ENCODE data around the gene FOXP4.

DNA sequence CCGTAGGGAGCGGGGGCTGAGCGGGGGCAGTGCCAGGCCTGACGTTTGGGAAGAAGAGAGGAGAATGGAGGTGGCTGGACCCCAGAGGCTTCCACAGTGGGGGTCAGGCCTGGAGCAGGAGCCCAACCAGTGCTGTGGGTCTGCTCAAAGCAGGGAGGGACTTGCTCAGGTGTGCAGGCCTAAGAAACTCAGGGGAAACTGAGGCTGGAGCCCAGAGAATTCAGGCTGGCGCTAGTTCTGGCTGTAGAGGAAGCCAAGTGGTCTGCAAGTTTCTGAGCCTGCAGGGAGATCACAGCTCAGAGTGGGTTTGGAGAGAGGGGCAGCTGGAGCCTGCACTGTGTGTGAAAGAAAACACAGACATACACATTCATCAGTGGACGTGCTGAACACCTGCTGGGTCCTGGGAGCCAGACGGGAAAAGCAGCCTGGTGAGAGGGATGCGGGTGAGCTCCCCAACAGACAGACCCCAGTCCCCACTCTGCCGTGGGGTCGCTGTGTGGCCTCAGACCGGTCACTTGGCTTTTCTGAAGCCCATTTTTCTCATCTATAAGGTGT, 17.7 kb upstream of the FOXP4 start:
- TF ChIP-seq, protein P1, sequence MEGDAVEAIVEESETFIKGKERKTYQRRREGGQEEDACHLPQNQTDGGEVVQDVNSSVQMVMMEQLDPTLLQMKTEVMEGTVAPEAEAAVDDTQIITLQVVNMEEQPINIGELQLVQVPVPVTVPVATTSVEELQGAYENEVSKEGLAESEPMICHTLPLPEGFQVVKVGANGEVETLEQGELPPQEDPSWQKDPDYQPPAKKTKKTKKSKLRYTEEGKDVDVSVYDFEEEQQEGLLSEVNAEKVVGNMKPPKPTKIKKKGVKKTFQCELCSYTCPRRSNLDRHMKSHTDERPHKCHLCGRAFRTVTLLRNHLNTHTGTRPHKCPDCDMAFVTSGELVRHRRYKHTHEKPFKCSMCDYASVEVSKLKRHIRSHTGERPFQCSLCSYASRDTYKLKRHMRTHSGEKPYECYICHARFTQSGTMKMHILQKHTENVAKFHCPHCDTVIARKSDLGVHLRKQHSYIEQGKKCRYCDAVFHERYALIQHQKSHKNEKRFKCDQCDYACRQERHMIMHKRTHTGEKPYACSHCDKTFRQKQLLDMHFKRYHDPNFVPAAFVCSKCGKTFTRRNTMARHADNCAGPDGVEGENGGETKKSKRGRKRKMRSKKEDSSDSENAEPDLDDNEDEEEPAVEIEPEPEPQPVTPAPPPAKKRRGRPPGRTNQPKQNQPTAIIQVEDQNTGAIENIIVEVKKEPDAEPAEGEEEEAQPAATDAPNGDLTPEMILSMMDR (IDR thresholded peaks at IDR 0.05 in 2 of 3, conservative IDR thresholded peaks at IDR 0.05 in 1 of 3; ENCODE audit: borderline replicate concordance in 1 of 3, insufficient read depth in 1 of 3, low read depth in 2 of 3, low read length in 2 of 3): no peak
- TF ChIP-seq EZH2 (IDR thresholded peaks at IDR 0.05): no peak
- TF ChIP-seq, protein P2, sequence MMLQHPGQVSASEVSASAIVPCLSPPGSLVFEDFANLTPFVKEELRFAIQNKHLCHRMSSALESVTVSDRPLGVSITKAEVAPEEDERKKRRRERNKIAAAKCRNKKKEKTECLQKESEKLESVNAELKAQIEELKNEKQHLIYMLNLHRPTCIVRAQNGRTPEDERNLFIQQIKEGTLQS (IDR thresholded peaks at IDR 0.05): no peak
- no peak for TF ChIP-seq POLR2A (IDR thresholded peaks at IDR 0.05; ENCODE audit: borderline replicate concordance, extremely low read depth, insufficient read depth, insufficient read length)
- TF ChIP-seq EZH2phosphoT487 (IDR thresholded peaks at IDR 0.05; ENCODE audit: borderline replicate concordance): no peak
- TF ChIP-seq, protein P3, sequence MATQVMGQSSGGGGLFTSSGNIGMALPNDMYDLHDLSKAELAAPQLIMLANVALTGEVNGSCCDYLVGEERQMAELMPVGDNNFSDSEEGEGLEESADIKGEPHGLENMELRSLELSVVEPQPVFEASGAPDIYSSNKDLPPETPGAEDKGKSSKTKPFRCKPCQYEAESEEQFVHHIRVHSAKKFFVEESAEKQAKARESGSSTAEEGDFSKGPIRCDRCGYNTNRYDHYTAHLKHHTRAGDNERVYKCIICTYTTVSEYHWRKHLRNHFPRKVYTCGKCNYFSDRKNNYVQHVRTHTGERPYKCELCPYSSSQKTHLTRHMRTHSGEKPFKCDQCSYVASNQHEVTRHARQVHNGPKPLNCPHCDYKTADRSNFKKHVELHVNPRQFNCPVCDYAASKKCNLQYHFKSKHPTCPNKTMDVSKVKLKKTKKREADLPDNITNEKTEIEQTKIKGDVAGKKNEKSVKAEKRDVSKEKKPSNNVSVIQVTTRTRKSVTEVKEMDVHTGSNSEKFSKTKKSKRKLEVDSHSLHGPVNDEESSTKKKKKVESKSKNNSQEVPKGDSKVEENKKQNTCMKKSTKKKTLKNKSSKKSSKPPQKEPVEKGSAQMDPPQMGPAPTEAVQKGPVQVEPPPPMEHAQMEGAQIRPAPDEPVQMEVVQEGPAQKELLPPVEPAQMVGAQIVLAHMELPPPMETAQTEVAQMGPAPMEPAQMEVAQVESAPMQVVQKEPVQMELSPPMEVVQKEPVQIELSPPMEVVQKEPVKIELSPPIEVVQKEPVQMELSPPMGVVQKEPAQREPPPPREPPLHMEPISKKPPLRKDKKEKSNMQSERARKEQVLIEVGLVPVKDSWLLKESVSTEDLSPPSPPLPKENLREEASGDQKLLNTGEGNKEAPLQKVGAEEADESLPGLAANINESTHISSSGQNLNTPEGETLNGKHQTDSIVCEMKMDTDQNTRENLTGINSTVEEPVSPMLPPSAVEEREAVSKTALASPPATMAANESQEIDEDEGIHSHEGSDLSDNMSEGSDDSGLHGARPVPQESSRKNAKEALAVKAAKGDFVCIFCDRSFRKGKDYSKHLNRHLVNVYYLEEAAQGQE (IDR thresholded peaks at IDR 0.05; ENCODE audit: low read depth): no peak
- TF ChIP-seq, protein P4, sequence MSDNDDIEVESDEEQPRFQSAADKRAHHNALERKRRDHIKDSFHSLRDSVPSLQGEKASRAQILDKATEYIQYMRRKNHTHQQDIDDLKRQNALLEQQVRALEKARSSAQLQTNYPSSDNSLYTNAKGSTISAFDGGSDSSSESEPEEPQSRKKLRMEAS (IDR thresholded peaks at IDR 0.05): no peak
- TF ChIP-seq CBX3 (IDR thresholded peaks at IDR 0.05; ENCODE audit: low read depth): no peak
- TF ChIP-seq SRF (IDR thresholded peaks at IDR 0.05; ENCODE audit: low read depth): no peak
- no peak for TF ChIP-seq ELF1 (IDR thresholded peaks at IDR 0.05; ENCODE audit: borderline replicate concordance, low read depth)
- no peak for TF ChIP-seq POLR2AphosphoS5 (IDR thresholded peaks at IDR 0.05; ENCODE audit: low read depth, low read length)

Measured in HCT116 (cell line).